ENCODE data around the gene UBE2D4. TPM values are rescaled to one million over a fixed set of nuclear protein-coding genes. Genes with fewer than 3 reads are reported as not detected.

UBE2D4 gene
- total RNA-seq, 1 experiment from 2014 or later: 14.3 TPM

Other genes with a start within 250 kb of the UBE2D4 start
- gene COA1, start 196.9 kb upstream of the UBE2D4 start, total RNA-seq (2014; rRNA removed; shearing (Covaris generic)): 87.5 and 154 TPM in 2 replicates
- gene BLVRA, start 167.8 kb upstream of the UBE2D4 start, total RNA-seq (2014; rRNA removed; shearing (Covaris generic)): 129 and 138 TPM in 2 replicates
- 230 and 294 TPM in 2 replicates for gene MRPS24, start 56.9 kb upstream of the UBE2D4 start, total RNA-seq (2014; rRNA removed; shearing (Covaris generic))
- 37.8 and 41.8 TPM in 2 replicates for gene URGCP, start 19.8 kb upstream of the UBE2D4 start, total RNA-seq (2014; rRNA removed; shearing (Covaris generic))
- not detected in 2 replicates for gene SPDYE1, start 71.5 kb downstream of the UBE2D4 start, total RNA-seq (2014; rRNA removed; shearing (Covaris generic))
- gene DBNL, start 118.3 kb downstream of the UBE2D4 start, total RNA-seq (2014; rRNA removed; shearing (Covaris generic)): 171 and 187 TPM in 2 replicates
- gene PGAM2, start 139.1 kb downstream of the UBE2D4 start, total RNA-seq (2014; rRNA removed; shearing (Covaris generic)): not detected in 2 replicates
- 20.3 and 24.0 TPM in 2 replicates for gene POLM, start 156.1 kb downstream of the UBE2D4 start, total RNA-seq (2014; rRNA removed; shearing (Covaris generic))
- gene AEBP1, start 177.9 kb downstream of the UBE2D4 start, total RNA-seq (2014; rRNA removed; shearing (Covaris generic)): 0.22 TPM in 1 of 2 replicates, not detected in the other
- gene POLD2, start 197.1 kb downstream of the UBE2D4 start, total RNA-seq (2014; rRNA removed; shearing (Covaris generic)): 149 and 160 TPM in 2 replicates
- not detected in 2 replicates for gene MYL7, start 214.9 kb downstream of the UBE2D4 start, total RNA-seq (2014; rRNA removed; shearing (Covaris generic))

Measured in A172 (cell line).